Kidney glomerular epithelial cell (primary cell): Measurements from ENCODE around the gene ANO4.
A peak's percentile ranks its signal among the peaks of the same experiment; 100 is the strongest.

Source experiments
- DNase-seq: peaks from one replicate; lab custom pipeline; 2025; lab: John Stamatoyannopoulos, UW

The ANO4 gene

GRCh38 chr12:100808777-100809176, 14.2 kb downstream of the ANO4 start:
- DNase-seq: no peak

GRCh38 chr12:100820314-100820713, 25.7 kb downstream of the ANO4 start:
- no peak for DNase-seq

GRCh38 chr12:100823963-100824362, 29.4 kb downstream of the ANO4 start:
- peak; percentile 71 for DNase-seq

- DNase-seq: no peak
These were observed 29.9 kb downstream of the ANO4 start for GRCh38 chr12:100824476-100824875.

- peak; percentile 48 for DNase-seq
These were observed 31.7 kb downstream of the ANO4 start for GRCh38 chr12:100826323-100826722.

GRCh38 chr12:100827901-100828520, 33.4 kb downstream of the ANO4 start:
- DNase-seq: peak; percentile 54

- no peak for DNase-seq
These were observed 35.6 kb downstream of the ANO4 start for GRCh38 chr12:100830003-100830795.

- DNase-seq: no peak
These were observed 38.7 kb downstream of the ANO4 start for GRCh38 chr12:100833282-100833681.

- DNase-seq: no peak
These were observed 46.2 kb downstream of the ANO4 start for GRCh38 chr12:100840748-100841147.

- DNase-seq: no peak
These were observed 47.6 kb downstream of the ANO4 start for GRCh38 chr12:100842156-100842555.

GRCh38 chr12:100843061-100843460, 48.5 kb downstream of the ANO4 start:
- DNase-seq: no peak

GRCh38 chr12:100845095-100845494, 50.5 kb downstream of the ANO4 start:
- DNase-seq: no peak

- no peak for DNase-seq
These were observed 57.1 kb downstream of the ANO4 start for GRCh38 chr12:100851637-100852036.

- DNase-seq: no peak
These were observed 62.8 kb downstream of the ANO4 start for GRCh38 chr12:100857418-100857817.

GRCh38 chr12:100857971-100858370, 63.4 kb downstream of the ANO4 start:
- no peak for DNase-seq

GRCh38 chr12:100858656-100859055, 64.1 kb downstream of the ANO4 start:
- no peak for DNase-seq

- no peak for DNase-seq
These were observed 64.6 kb downstream of the ANO4 start for GRCh38 chr12:100859063-100859627.

GRCh38 chr12:100860611-100861010, 66.0 kb downstream of the ANO4 start:
- DNase-seq: peak; percentile 92

- no peak for DNase-seq
These were observed 68.1 kb downstream of the ANO4 start for GRCh38 chr12:100862676-100863075.

- DNase-seq: no peak
These were observed 69.8 kb downstream of the ANO4 start for GRCh38 chr12:100864366-100864765.

- no peak for DNase-seq
These were observed 73.2 kb downstream of the ANO4 start for GRCh38 chr12:100867639-100868393.

GRCh38 chr12:100868487-100868886, 73.9 kb downstream of the ANO4 start:
- peak; percentile 64 for DNase-seq
